Mammary epithelial cell (primary cell): ENCODE data around the gene NPIPB8.
"Not testable (repeated sequence)": the region's sequence is repeated elsewhere in the genome, so short reads cannot be mapped to it uniquely, and the experiment has no call there.

Source experiments
- EZH2 ChIP-seq: IDR thresholded peaks from 2 replicates; pipeline ENCODE4 v1.6.1; 2012; ENCODE audit warnings: low read length, inconsistent platforms, borderline replicate concordance
- TF ChIP-seq, protein P1 (sequence below), 2 donors: IDR thresholded peaks in 1 of 2; conservative IDR thresholded peaks in 1 of 2; 2 replicates each; pipeline ENCODE4 v1.5.1; 2011 to 2012; ENCODE audit warnings: inconsistent platforms in 2 of 2, low read length in 2 of 2, mild to moderate bottlenecking in 2 of 2, control low read depth in 1 of 2, low read depth in 1 of 2; ENCODE audit not compliant: insufficient read depth in 1 of 2; ENCODE audit errors: extremely low read depth in 1 of 2

DNA sequence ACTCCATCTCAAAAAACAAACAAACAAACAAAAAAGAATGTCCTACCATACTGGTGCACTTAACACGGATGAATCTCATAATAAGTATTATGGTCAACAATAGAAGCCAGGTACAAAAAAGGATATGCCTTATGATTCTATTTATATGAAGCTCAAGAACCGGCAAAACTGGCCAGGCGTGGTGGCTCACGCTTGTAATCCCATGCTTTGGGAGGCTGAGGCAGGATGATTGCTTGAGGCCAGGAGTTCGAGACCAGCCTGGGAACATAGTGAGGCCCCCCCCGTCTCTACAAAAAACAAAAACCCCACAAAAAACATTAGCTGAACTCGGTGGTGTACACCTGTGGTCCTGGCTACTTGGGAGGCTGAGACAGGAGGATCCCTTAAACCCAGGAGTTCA is 66.4 kb downstream of the NPIPB8 start:
- TF ChIP-seq, protein P1, sequence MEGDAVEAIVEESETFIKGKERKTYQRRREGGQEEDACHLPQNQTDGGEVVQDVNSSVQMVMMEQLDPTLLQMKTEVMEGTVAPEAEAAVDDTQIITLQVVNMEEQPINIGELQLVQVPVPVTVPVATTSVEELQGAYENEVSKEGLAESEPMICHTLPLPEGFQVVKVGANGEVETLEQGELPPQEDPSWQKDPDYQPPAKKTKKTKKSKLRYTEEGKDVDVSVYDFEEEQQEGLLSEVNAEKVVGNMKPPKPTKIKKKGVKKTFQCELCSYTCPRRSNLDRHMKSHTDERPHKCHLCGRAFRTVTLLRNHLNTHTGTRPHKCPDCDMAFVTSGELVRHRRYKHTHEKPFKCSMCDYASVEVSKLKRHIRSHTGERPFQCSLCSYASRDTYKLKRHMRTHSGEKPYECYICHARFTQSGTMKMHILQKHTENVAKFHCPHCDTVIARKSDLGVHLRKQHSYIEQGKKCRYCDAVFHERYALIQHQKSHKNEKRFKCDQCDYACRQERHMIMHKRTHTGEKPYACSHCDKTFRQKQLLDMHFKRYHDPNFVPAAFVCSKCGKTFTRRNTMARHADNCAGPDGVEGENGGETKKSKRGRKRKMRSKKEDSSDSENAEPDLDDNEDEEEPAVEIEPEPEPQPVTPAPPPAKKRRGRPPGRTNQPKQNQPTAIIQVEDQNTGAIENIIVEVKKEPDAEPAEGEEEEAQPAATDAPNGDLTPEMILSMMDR (conservative IDR thresholded peaks at IDR 0.05 in 1 of 2, IDR thresholded peaks at IDR 0.05 in 1 of 2; ENCODE audit: extremely low read depth in 1 of 2, insufficient read depth in 1 of 2, low read depth in 1 of 2, low read length in 2 of 2) = not testable (repeated sequence)
- TF ChIP-seq EZH2 = not testable (repeated sequence)
